Stimulated activated naive CD8-positive, alpha-beta T cell treated with anti-CD3 and anti-CD28 coated beads, Interleukin-15, amount 100 ng/mL, for 72 hours (primary cell): ENCODE data around the gene KCNF1.
"Not testable (repeated sequence)": the region's sequence is repeated elsewhere in the genome, so short reads cannot be mapped to it uniquely, and the experiment has no call there.

ENCODE experiments used
- ATAC-seq: fragments of 150-1000 bp; cut with Tn5 transposase; 2 replicates; pipeline ENCODE4 v1.10.0; 2021; ENCODE audit warnings: mild to moderate bottlenecking, moderate library complexity
- DNase-seq, 2 donors: peaks; one replicate each; pipeline ENCODE4 v3.0.0; 2021 to 2022
- H3K27ac Mint-ChIP-seq, 2 donors: one replicate each; pipeline ENCODE4 v1.8.0; 2022; ENCODE audit warnings: mild to moderate bottlenecking in 2 of 2, mixed read lengths in 2 of 2, moderate library complexity in 2 of 2
- H3K27me3 Mint-ChIP-seq: one replicate; pipeline ENCODE4 v1.8.0; 2022; ENCODE audit warnings: mixed read lengths
- H3K4me1 Mint-ChIP-seq: one replicate; pipeline ENCODE4 v1.8.0; 2022; ENCODE audit warnings: mild to moderate bottlenecking, mixed read lengths
- H3K4me3 Mint-ChIP-seq, 2 donors: one replicate each; pipeline ENCODE4 v1.8.0; 2022; ENCODE audit warnings: mild to moderate bottlenecking in 2 of 2, mixed read lengths in 2 of 2, moderate library complexity in 1 of 2
- H3K9me3 Mint-ChIP-seq, 2 donors: one replicate each; pipeline ENCODE4 v1.8.0; 2022; ENCODE audit warnings: mixed read lengths in 2 of 2

KCNF1 gene

DNA sequence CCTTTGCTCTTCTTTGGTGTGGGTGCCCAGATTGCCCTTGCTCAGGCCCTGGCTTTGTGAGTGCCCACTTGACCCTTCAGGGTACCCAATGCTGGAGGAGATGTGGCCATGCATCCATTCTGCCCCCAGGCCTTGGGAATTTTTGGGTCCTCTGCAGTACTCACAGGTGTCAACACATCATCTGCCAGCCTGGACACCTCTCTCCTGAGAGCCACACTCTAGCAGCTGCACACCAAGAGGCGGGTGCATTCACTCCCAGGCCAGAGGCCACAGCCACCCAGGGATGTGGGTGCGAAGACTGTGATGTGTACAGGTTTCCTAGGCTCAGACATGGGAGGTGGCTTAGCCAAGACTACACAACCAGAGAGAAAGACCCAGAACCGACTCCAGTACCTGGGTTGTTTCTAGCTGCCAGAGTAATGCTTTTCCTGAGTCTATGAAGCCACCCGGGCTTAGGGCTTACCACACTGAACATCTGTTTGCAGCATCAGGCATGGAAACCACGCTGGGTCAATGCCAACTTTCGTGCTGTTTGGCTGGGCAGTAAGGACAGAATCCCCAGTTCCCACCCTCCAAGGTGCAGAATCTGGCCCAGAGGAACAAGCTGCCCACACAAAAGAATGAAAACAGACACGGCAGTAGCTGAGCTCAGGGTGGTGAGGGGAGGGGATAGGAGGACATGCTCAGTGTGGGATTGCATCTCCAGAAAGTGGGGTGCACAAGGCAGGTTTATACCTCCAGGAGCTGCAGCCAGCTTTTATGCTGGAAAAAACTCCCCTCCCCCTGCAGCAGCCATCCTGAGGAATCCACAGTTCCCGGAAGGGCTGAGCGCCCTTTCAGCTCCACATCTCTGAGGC, 40.1 kb downstream of the KCNF1 start:
- H3K27ac Mint-ChIP-seq = no peak overlapping the region
- H3K27me3 Mint-ChIP-seq = peaks cover 57% of the 10 kb centered on the region
- no peak overlapping the region for H3K4me3 Mint-ChIP-seq
- ATAC-seq (no peak), DNase-seq (no peak)
- peaks cover 10 to 11% of the 10 kb centered on the region in 2 donors for H3K9me3 Mint-ChIP-seq
- peaks cover 12% of the 10 kb centered on the region for H3K4me1 Mint-ChIP-seq

DNA sequence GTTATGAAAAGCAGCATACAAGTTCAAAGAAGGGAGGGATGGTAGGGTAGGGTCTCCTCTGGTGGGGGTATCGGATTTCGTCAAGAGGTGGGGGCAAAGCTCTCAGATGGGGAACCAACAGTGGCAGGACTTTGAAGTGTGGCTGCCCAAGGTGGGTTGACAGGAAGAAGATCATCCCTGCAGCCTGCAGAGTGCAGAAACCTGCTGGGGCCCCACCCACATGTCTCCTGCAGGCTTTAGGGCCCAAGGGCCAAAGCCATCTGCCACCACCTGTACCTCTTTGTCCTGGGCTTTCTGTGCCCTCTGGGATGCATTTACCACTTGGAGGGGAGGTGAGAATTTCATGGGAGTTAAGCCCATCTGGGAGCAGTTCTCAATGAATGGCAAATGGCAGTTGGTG, 42.7 kb downstream of the KCNF1 start:
- DNase-seq = no peak
- Mint-ChIP-seq H3K9me3 (peaks cover 10 to 11% of the 10 kb centered on the region in 2 donors), H3K4me1 (peaks cover 12% of the 10 kb centered on the region), H3K27me3 (peaks cover 50% of the 10 kb centered on the region), H3K4me3 (no peak overlapping the region), H3K27ac (peak overlapping the region in 1 of 2 donors; percentile 97)
- peak; percentile 35 for ATAC-seq

DNA sequence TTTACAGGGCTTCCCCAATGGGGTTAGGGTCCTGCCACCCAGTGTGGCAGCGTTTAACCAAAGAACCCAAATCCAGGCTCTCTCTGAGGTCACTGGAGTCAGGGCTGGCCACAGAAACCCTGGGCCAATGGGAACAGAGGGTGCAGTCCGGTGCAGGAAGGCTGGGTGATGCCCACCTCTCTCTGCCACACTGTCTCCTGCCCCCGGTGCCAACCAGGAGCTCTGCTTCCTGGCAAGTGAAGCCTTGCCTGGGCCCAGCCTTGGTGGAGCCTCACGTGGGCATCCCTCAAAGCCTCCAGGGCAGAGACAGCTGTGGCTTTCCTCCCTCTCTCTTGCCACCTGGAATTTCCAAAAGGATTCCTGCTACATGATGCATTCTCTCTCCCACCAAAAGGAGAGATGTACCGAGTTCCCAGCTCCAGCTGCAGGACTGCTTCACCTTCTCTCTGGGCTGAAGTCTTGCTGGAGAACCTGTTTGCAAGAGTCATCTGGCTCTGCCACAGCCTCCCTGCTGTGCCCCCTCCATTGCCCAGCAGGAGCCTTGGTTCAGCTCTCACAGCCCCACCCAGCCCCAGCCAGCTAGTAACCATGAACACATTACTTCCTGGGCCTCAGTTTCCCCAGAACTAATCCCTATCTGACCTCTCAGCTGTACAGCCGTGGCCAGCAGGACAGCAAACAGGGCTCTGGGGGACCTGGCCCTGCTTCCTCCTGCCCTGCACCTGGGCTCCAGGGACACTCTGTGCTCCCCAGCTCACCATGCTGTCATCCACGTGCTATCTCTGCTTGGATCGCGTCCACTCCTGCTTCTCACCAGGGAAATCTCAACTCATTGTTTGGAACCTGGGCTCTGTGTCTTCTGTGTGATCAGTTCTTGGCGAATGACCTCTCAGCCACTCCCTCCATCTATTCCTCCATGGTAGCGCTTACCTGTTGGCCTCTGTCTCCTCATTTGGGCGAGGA, 43.4 kb downstream of the KCNF1 start:
- ATAC-seq (peak; percentile 18), DNase-seq (no peak)
- Mint-ChIP-seq H3K4me1 (peaks cover 12% of the 10 kb centered on the region), H3K27me3 (peaks cover 43% of the 10 kb centered on the region), H3K27ac (no peak overlapping the region), H3K4me3 (no peak overlapping the region), H3K9me3 (peaks cover 10 to 11% of the 10 kb centered on the region in 2 donors)

DNA sequence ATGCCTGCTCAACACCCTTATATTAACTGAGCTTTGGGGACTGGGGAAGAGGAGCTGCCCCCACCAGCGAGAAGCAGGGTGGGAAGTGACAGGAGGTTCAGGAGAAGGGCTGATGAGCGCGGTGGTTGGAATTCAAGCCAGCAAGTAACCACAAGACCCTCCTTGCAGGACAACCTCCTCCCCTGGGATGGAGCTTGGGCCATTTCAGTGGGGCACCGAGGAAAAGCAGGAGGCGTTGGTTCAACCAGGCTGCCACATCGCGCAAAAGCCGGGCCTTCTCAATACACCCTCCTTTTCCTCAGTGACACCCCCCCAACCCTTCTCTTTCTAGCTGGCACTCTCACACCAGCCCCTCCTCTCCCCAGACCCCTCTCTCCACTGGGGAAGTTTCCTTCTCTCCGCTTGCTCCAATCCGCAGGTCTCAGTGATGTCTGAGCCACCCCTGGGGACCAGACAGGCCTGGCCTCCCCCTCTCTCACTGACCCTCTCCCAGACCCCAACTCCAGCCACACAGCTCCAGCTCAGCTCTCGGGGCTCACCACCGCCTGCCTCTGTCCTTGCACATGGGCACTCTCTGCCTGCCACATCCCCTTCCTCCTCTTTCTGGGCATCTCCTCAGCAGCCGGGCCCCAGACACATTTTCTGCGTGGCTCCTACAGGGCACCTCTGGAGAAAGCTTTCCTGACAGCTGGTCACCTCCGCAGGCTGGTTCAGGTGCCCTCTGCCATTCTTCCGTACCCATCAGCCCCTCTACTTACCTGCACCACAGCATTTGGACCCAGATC, 44.5 kb downstream of the KCNF1 start:
- H3K27me3 Mint-ChIP-seq = peaks cover 33% of the 10 kb centered on the region
- no peak for ATAC-seq
- H3K9me3 Mint-ChIP-seq = peaks cover 10 to 11% of the 10 kb centered on the region in 2 donors
- no peak for DNase-seq
- H3K27ac Mint-ChIP-seq = no peak overlapping the region
- no peak overlapping the region for H3K4me3 Mint-ChIP-seq
- peaks cover 12% of the 10 kb centered on the region for H3K4me1 Mint-ChIP-seq

DNA sequence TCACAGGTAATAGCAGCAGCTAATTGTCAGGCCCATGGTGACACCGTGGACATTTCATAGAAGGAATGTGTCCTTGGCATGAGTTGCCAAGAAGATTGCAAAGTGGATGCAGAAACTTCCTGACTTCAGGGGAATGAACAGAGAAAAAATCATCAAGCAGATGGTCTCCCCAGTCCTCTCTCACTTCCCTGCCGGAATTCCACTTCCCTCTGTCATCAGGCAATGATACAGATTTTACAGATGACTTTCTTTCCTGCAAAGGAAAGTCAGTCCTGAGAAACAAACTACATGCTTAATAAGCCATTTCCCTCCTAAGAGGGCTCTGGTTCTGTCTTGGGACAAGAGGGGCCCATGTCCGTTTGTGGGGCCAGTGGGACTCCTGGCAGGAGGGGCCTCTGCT, 45.7 kb downstream of the KCNF1 start:
- no peak for ATAC-seq
- Mint-ChIP-seq H3K4me3 (no peak overlapping the region), H3K27ac (no peak overlapping the region), H3K9me3 (peaks cover 10 to 11% of the 10 kb centered on the region in 2 donors), H3K4me1 (peaks cover 12% of the 10 kb centered on the region), H3K27me3 (peaks cover 28% of the 10 kb centered on the region)
- DNase-seq = no peak

DNA sequence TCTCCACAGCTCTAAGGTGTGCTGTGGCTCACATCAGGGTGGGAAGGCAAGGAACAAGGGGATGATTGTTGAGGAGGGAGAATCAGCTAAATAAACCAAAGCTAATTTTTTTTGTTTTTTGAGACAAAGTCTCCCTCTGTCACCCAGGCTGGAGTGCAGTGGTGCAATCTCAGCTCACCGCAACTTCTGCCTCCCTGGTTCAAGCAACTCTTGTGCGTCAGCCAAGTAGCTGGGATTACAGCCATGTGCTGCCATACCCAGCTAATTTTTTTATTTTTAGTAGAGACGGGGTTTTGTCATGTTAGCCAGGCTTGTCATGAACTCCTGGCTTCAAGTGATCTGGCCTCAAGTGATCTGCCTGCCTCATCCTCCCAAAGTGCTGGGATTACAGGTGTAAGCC, 46.7 kb downstream of the KCNF1 start:
- not testable (repeated sequence) for H3K4me3 Mint-ChIP-seq, DNase-seq, H3K9me3 Mint-ChIP-seq, ATAC-seq, H3K27ac Mint-ChIP-seq, H3K4me1 Mint-ChIP-seq
- peaks cover 34% of the 10 kb centered on the region for H3K27me3 Mint-ChIP-seq

DNA sequence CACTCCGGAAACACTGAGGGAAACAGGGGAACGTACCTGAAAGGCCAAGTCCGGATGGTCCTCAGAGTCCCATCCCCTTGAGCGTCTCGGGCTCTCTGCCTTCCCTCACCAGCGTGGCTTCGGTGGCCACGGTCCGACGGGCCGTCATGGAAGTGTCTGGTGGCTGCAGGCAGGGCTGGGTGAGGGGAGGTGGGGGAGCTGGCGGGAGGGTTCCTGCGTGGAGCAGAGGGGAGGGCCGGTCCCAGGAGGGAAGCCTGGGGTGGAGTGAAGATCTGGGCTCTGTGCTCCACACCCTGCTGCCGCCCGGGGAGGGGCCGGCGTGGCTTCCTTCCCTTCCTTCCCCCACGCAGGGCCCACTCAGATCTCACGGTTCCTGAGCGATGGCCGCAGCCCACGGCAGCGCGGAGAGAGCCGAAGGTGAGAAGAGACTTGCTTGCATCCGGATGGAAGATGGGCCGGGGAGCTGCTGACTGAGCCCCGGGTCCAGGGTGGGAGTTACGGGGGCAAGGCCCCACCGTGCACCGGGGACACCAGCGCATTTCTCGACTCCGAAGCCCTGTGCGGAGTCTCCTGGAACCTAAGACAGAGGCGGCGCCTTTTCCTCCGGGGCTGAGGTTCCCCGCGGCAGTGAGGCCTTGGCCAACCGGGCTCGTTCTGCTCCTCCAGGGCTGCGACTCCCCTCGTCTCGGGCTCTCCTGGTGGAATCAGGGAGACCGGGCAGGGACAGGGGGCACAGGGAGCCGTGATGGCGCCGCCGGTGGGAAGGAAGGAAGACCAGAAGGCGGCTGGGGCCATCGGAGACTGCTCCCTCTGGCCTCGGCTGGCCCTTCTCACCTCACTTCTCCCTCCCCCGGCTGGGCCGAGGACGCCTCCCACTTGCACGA, 49.1 kb downstream of the KCNF1 start:
- ATAC-seq (peak; percentile 39), DNase-seq (no peak)
- no peaks in the 10 kb centered on the region for H3K9me3 Mint-ChIP-seq
- no peak overlapping the region for H3K27ac Mint-ChIP-seq
- H3K4me3 Mint-ChIP-seq = no peak overlapping the region
- no peaks in the 10 kb centered on the region for H3K4me1 Mint-ChIP-seq
- peaks cover 58% of the 10 kb centered on the region for H3K27me3 Mint-ChIP-seq

DNA sequence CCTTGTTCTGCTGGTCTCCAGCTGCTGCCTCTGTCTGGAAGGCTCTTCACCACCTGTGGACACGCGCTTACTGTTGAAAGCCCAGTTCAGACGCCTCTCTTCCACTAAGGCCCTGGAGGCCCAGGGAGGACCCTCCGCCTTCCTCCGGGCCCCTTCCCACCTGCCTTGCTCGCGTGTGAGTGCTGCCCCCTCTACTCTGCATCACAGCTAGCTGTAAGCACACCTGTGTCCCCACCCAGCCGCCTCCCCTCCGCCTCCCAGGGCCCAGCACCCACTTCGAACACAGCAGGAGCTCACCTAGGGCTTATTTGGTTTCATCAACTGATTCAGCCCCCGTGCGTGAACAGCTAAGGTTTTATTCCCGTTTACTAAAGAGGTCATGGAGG, 49.7 kb downstream of the KCNF1 start:
- Mint-ChIP-seq H3K4me1 (no peaks in the 10 kb centered on the region), H3K27me3 (peaks cover 59% of the 10 kb centered on the region), H3K9me3 (no peaks in the 10 kb centered on the region), H3K4me3 (no peak overlapping the region), H3K27ac (no peak overlapping the region)
- no peak for ATAC-seq
- no peak for DNase-seq

DNA sequence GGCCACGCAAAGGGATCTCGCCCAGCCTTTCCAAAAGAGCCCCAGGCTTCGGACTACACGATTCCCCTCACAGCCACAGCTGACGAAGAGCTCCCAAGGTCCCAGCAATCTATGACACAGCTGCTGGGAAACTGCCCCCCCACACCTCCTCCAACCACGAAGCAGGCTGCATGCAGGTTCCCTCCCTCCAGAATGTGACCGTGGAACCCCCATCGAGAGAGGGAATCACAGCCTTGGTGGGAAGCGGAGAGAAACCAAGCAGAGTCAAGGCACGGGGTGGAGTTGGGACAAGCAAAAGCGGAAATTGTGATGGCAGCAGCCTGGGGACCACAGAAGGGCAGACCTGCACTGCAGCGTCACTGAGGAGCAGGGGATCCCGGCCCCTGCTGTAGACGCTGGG, 50.3 kb downstream of the KCNF1 start:
- no peaks in the 10 kb centered on the region for H3K4me1 Mint-ChIP-seq
- no peak overlapping the region for H3K4me3 Mint-ChIP-seq
- DNase-seq (no peak), ATAC-seq (no peak)
- H3K9me3 Mint-ChIP-seq = no peaks in the 10 kb centered on the region
- H3K27ac Mint-ChIP-seq = no peak overlapping the region
- H3K27me3 Mint-ChIP-seq = peaks cover 56% of the 10 kb centered on the region

DNA sequence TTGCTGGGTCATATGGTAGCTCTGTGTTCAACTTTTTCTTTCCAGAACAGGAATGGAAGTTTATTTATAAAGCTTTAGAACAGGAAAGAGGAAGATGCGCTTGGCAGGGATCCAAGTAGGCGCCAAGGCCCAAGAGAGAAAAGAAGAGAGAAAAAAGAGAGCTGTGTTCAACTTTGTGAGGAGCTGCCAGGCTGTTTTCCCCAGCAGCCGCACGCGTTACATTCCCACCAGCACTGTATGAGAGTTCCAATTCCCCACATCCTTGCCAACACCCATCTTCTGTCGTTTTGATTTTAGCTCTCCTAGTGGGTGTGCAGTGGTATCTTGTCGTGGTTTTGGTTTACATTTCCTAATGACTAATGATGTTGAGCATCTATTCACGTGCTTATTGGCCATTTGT, 51.4 kb downstream of the KCNF1 start:
- H3K9me3 Mint-ChIP-seq = no peaks in the 10 kb centered on the region
- DNase-seq = no peak
- no peak for ATAC-seq

More for the DNA sequence above, 51.4 kb downstream of the KCNF1 start:
- no peak overlapping the region for H3K4me3 Mint-ChIP-seq
- no peaks in the 10 kb centered on the region for H3K4me1 Mint-ChIP-seq
- no peak overlapping the region for H3K27ac Mint-ChIP-seq
- H3K27me3 Mint-ChIP-seq = peaks cover 45% of the 10 kb centered on the region
